PC-9 (cell line): ENCODE measurements around the gene PYGB.

Experiments
- EZH2 ChIP-seq: fragments of 200-600 bp; sonication (generic); IDR thresholded peaks from 2 replicates; pipeline ENCODE4 v1.8.0; 2017; ENCODE audit warnings: antibody characterized with exemption, low read depth
- TF ChIP-seq, protein P1 (sequence below): fragments of 200-600 bp; sonication (generic); conservative IDR thresholded peaks from 2 replicates; pipeline ENCODE4 v1.6.1; 2017; ENCODE audit warnings: mixed run types, antibody characterized with exemption, mild to moderate bottlenecking, moderate library complexity

DNA sequence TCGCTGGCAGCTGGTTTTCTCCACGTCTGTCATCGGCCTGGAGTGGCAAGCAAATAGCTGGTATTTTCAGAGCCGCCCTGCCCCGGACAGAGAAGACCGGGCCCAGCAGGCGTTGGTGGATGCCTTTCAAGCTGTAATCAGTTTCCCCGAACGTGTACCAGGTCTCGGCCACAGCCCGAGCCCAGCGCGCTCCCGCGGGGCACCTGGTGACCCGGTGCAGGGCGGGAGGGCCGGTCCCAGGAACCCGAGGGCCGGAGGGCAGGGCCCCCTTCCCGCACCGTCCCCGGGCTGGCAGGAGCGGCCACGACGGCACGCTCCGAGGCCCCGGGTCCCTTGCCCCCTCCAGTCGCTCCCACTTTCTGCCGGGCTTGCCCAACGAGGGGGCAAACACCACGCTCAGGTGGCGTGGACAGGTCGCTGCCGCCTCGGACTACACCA lies 348 bp upstream of the PYGB start:
- TF ChIP-seq, protein P1, sequence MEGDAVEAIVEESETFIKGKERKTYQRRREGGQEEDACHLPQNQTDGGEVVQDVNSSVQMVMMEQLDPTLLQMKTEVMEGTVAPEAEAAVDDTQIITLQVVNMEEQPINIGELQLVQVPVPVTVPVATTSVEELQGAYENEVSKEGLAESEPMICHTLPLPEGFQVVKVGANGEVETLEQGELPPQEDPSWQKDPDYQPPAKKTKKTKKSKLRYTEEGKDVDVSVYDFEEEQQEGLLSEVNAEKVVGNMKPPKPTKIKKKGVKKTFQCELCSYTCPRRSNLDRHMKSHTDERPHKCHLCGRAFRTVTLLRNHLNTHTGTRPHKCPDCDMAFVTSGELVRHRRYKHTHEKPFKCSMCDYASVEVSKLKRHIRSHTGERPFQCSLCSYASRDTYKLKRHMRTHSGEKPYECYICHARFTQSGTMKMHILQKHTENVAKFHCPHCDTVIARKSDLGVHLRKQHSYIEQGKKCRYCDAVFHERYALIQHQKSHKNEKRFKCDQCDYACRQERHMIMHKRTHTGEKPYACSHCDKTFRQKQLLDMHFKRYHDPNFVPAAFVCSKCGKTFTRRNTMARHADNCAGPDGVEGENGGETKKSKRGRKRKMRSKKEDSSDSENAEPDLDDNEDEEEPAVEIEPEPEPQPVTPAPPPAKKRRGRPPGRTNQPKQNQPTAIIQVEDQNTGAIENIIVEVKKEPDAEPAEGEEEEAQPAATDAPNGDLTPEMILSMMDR, result no peak
- no peak for TF ChIP-seq EZH2
